CD14-positive monocyte (primary cell): ENCODE measurements around the gene GLRX5. TPM values are rescaled to one million over a fixed set of nuclear protein-coding genes. Genes with fewer than 3 reads are reported as not detected.

ENCODE experiments used
- DNase-seq, 3 donors: peaks; one replicate each; pipeline ENCODE4 v3.0.0-alpha.2; 2011 to 2022
- H2AFZ ChIP-seq: 2 replicates; pipeline ENCODE4 v1.6.0; 2012; ENCODE audit warnings: mild to moderate bottlenecking, low read depth, low read length, inconsistent platforms; ENCODE audit not compliant: insufficient read depth, poor library complexity, severe bottlenecking
- H3K27ac ChIP-seq, 2 donors: 1 replicate in 1 of 2; 2 replicates in 1 of 2; pipeline ENCODE4 v1.5.1; 2012 to 2013; ENCODE audit warnings: low read length in 2 of 2, control low read depth in 1 of 2, inconsistent platforms in 1 of 2, low read depth in 1 of 2, mild to moderate bottlenecking in 1 of 2
- H3K27me3 ChIP-seq, 2 donors: one replicate each; pipeline versions ENCODE4 v1.6.0 to v1.6.1; 2011 to 2013; ENCODE audit warnings: low read length in 2 of 2; ENCODE audit not compliant: control insufficient read depth in 2 of 2, insufficient read depth in 2 of 2
- H3K36me3 ChIP-seq, 2 donors: replicated peaks in 1 of 2; 1 replicate in 1 of 2; 2 replicates in 1 of 2; pipeline versions ENCODE4 v1.5.1 to v1.6.1; 2012 to 2013; ENCODE audit warnings: low read length in 2 of 2, control low read depth in 1 of 2, inconsistent platforms in 1 of 2, mild to moderate bottlenecking in 1 of 2; ENCODE audit not compliant: insufficient read depth in 2 of 2, control insufficient read depth in 1 of 2
- H3K4me1 ChIP-seq, 2 donors: 1 replicate in 1 of 2; 2 replicates in 1 of 2; pipeline versions ENCODE4 v1.5.1 to v1.6.1; 2012 to 2013; ENCODE audit warnings: low read length in 2 of 2, control low read depth in 1 of 2, inconsistent platforms in 1 of 2, mild to moderate bottlenecking in 1 of 2, moderate library complexity in 1 of 2; ENCODE audit not compliant: insufficient read depth in 2 of 2, control insufficient read depth in 1 of 2
- H3K4me2 ChIP-seq: replicated peaks from 2 replicates; pipeline ENCODE3; 2012; ENCODE audit warnings: low read length, moderate library complexity, mild to moderate bottlenecking; ENCODE audit not compliant: poor library complexity, severe bottlenecking; ENCODE audit errors: extremely low read depth
- H3K4me3 ChIP-seq, 3 experiments: fragments of 200-600 bp in 1 of 3; sonication (generic) in 1 of 3; replicated peaks in 1 of 3; 1 replicate in 2 of 3; 2 replicates in 1 of 3; pipeline ENCODE4 v1.5.1; 2011 to 2013; ENCODE audit warnings: low read length in 3 of 3, mild to moderate bottlenecking in 3 of 3, control low read depth in 2 of 3, low read depth in 2 of 3, inconsistent platforms in 1 of 3, moderate library complexity in 1 of 3
- H3K79me2 ChIP-seq: 2 replicates; pipeline ENCODE4 v1.6.0; 2012; ENCODE audit warnings: mild to moderate bottlenecking, control low read depth, inconsistent platforms, low read length, moderate library complexity; ENCODE audit not compliant: insufficient read depth
- H3K9ac ChIP-seq: 2 replicates; pipeline ENCODE4 v1.6.0; 2017; ENCODE audit warnings: low read length, mild to moderate bottlenecking; ENCODE audit not compliant: insufficient read depth, poor library complexity, severe bottlenecking
- H3K9me3 ChIP-seq, 2 donors: replicated peaks in 1 of 2; 1 replicate in 1 of 2; 2 replicates in 1 of 2; pipeline versions ENCODE4 v1.5.1 to v1.6.1; 2012 to 2013; ENCODE audit warnings: low read length in 2 of 2, control low read depth in 1 of 2; ENCODE audit not compliant: control insufficient read depth in 1 of 2, insufficient read depth in 1 of 2
- H4K20me1 ChIP-seq: 2 replicates; pipeline ENCODE4 v1.6.0; 2012; ENCODE audit warnings: mild to moderate bottlenecking, low read length, control low read depth, moderate library complexity; ENCODE audit not compliant: insufficient read depth
- H3K27ac Mint-ChIP-seq, 7 donors: one replicate each; pipeline ENCODE4 v1.8.0; 2020; ENCODE audit warnings: mild to moderate bottlenecking in 7 of 7, mixed read lengths in 7 of 7, moderate library complexity in 6 of 7, inconsistent platforms in 2 of 7
- H3K27me3 Mint-ChIP-seq, 3 donors: one replicate each; pipeline ENCODE4 v1.8.0; 2021 to 2022; ENCODE audit warnings: low read depth in 3 of 3, mild to moderate bottlenecking in 3 of 3, mixed read lengths in 3 of 3, moderate library complexity in 3 of 3, inconsistent platforms in 1 of 3
- H3K36me3 Mint-ChIP-seq, 2 donors: one replicate each; pipeline ENCODE4 v1.8.0; 2020; ENCODE audit warnings: mixed read lengths in 2 of 2, inconsistent platforms in 1 of 2, mild to moderate bottlenecking in 1 of 2
- H3K4me1 Mint-ChIP-seq: one replicate; pipeline ENCODE4 v1.8.0; 2020; ENCODE audit warnings: mild to moderate bottlenecking, mixed read lengths
- H3K4me3 Mint-ChIP-seq, 2 donors: one replicate each; pipeline ENCODE4 v1.8.0; 2020; ENCODE audit warnings: mild to moderate bottlenecking in 2 of 2, mixed read lengths in 2 of 2, moderate library complexity in 1 of 2
- H3K9me3 Mint-ChIP-seq, 7 donors: one replicate each; pipeline ENCODE4 v1.8.0; 2020 to 2022; ENCODE audit warnings: mixed read lengths in 7 of 7, mild to moderate bottlenecking in 6 of 7, moderate library complexity in 6 of 7, inconsistent platforms in 2 of 7
- WGBS: methylation state at CpG from one replicate; pipeline ENCODE4 v1.1.5; 2013; ENCODE audit warnings: missing lambda C conversion rate; ENCODE audit not compliant: insufficient coverage; 5-methylcytosine and 5-hydroxymethylcytosine counted together
- intact Hi-C, 2 donors: fragments of 100-400 bp; cut with micrococcal nuclease; formaldehyde crosslinking; loops; one replicate each; pipeline versions ENCODE4 v1.15.0 to v1.15.1; 2023
- polyA plus RNA-seq, 3 donors: library from polyadenylated mRNA; depleted of rRNA in 1 of 3; unstranded in 2 of 3; stranded (reverse) in 1 of 3; fragments of 300-500 nt in 2 of 3; fragments of >200 nt in 1 of 3; fragmentation: Illumina TruSeq in 2 of 3; gene quantifications; 1 replicate in 2 of 3; 2 replicates in 1 of 3; pipeline ENCODE4 v1.2.3, GENCODE V29; 2012 to 2021
- TF ChIP-seq, protein P1 (sequence below): fragments of 200-600 bp; IDR thresholded peaks from one replicate; pipeline ENCODE4 v1.8.0; 2022; ENCODE audit warnings: antibody characterized with exemption, mild to moderate bottlenecking

The GLRX5 gene
- polyA plus RNA-seq, 3 donors = 10.9 to 43.1 (median 31.1) TPM

DNA sequence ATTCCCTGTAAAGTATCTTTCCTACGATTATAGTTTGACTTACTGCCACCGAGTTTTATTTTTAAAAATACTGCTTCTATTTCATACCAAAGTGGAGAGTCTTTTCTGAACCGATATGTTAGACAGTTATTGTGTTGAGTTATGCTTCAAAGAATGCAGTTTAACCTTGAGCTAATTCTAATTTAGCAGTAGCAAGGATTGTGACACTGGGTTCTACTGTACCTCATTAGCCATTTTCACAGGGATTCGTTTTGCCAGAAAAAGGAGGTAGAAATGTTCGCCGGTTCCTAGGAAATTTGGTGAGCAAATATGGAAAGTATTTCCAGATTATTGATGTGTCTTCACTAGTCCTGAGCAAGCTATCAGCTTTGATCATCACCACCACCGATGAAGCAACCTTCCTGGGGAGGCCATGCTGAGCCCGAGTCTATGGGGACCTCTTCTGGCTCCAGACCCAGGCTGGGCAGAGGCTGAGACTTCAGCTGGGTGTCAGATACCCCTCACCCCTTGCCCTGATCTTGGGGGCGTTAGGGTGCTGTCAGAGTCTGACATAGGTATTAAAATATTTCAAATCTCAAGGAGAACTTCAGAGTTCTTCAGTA lies 13.6 kb downstream of the GLRX5 start:
- H3K4me3 Mint-ChIP-seq = no peak overlapping the region
- TF ChIP-seq, protein P1, sequence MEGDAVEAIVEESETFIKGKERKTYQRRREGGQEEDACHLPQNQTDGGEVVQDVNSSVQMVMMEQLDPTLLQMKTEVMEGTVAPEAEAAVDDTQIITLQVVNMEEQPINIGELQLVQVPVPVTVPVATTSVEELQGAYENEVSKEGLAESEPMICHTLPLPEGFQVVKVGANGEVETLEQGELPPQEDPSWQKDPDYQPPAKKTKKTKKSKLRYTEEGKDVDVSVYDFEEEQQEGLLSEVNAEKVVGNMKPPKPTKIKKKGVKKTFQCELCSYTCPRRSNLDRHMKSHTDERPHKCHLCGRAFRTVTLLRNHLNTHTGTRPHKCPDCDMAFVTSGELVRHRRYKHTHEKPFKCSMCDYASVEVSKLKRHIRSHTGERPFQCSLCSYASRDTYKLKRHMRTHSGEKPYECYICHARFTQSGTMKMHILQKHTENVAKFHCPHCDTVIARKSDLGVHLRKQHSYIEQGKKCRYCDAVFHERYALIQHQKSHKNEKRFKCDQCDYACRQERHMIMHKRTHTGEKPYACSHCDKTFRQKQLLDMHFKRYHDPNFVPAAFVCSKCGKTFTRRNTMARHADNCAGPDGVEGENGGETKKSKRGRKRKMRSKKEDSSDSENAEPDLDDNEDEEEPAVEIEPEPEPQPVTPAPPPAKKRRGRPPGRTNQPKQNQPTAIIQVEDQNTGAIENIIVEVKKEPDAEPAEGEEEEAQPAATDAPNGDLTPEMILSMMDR = no peak
- Histone ChIP-seq H3K9me3 (no peaks in the 10 kb centered on the region), H3K27ac (no peak overlapping the region), H2AFZ (no peak overlapping the region), H3K4me2 (no peak overlapping the region), H3K79me2 (peaks cover 11% of the 10 kb centered on the region), H4K20me1 (no peaks in the 10 kb centered on the region), H3K4me1 (no peaks in the 10 kb centered on the region), H3K9ac (no peak overlapping the region), H3K27me3 (no peaks in the 10 kb centered on the region), H3K36me3 (peaks cover 4 to 30% of the 10 kb centered on the region in 2 donors), H3K4me3 (no peak overlapping the region)
- H3K9me3 Mint-ChIP-seq = peaks cover 0 to 2% (median 0%) of the 10 kb centered on the region in 7 donors
- intact Hi-C loops = no loop called here
- peaks cover 0 to 4% (median 0%) of the 10 kb centered on the region in 3 donors for H3K27me3 Mint-ChIP-seq
- H3K36me3 Mint-ChIP-seq = peaks cover 24 to 27% of the 10 kb centered on the region in 2 donors
- no peak overlapping the region for H3K27ac Mint-ChIP-seq
- H3K4me1 Mint-ChIP-seq = no peaks in the 10 kb centered on the region
- no peak for DNase-seq
- WGBS = 100% methylated on average over 5 of the region's 9 CpGs

DNA sequence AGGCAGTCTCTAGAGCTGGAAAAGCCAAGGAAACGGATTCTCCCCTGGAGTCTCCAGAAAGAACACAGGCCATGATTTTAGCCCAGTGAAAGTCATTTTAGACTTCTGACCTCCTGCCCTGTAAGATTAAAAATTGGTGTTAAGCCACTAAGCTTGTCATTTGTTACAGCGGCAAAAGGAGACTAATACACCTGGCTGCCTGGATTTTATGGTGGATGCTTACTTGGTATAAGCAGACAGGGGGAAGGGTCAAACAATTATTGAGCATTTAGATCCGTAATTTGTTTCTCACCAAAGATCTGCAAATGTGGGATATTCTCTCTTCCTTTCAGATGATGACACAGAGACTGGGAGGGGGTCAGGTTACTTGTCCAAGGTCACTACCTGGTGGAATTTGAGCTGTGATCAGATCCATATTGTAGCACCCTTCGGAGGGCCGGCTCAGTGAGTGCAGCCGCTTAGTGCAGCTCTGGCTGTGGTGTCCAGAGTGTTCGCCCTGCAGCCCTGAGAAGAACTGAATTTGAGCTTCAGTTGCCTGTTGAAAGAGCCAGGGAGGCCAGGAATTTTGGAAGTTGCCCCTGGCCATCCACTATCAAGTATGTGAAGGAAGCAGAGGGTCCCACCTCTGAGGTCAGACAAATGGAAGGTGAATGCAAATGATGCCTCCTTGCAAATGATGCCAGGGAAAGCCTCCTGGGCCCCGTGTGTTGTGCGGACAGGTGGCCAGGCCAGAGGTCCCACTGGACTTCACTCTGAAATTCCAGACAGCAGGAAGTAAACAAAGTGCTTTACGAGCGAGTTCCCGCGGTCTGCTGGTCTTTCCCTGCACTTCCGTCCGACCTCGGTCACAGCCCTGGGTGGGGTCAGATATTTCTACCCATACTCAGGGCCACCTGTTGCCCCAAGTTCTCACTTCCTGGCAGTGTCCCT lies 15.1 kb downstream of the GLRX5 start:
- no peak for DNase-seq
- WGBS = 92% methylated on average over 15 of the region's 16 CpGs
- H3K27ac Mint-ChIP-seq = no peak overlapping the region

More for the DNA sequence above, 15.1 kb downstream of the GLRX5 start:
- Mint-ChIP-seq H3K4me3 (no peak overlapping the region), H3K36me3 (peaks cover 12 to 15% of the 10 kb centered on the region in 2 donors), H3K4me1 (no peaks in the 10 kb centered on the region), H3K9me3 (peaks cover 0 to 2% (median 0%) of the 10 kb centered on the region in 7 donors), H3K27me3 (peaks cover 0 to 5% (median 0%) of the 10 kb centered on the region in 3 donors)
- intact Hi-C loops = no loop called here
- Histone ChIP-seq H3K79me2 (no peaks in the 10 kb centered on the region), H3K4me2 (no peak overlapping the region), H3K27ac (no peak overlapping the region), H3K9me3 (no peaks in the 10 kb centered on the region), H4K20me1 (no peaks in the 10 kb centered on the region), H3K4me3 (no peak overlapping the region), H3K9ac (no peak overlapping the region), H3K4me1 (no peaks in the 10 kb centered on the region), H3K36me3 (peaks cover 0 to 15% of the 10 kb centered on the region in 2 donors), H3K27me3 (no peaks in the 10 kb centered on the region), H2AFZ (no peak overlapping the region)
- TF ChIP-seq, protein P1 = no peak
